ENCODE measurements around the gene ALOX12.
"Not testable (repeated sequence)": the region's sequence is repeated elsewhere in the genome, so short reads cannot be mapped to it uniquely, and the experiment has no call there.

The ALOX12 gene

GRCh38 chr17:6995500-6996255 lies at the start of gene ALOX12:
TSS of gene ALOX12 (plus strand) at chr17:6996049. CDS start at chr17:6996118, 69 bp downstream.
- no peaks in the 10 kb centered on the region for H3K27me3 ChIP-seq (ENCODE audit: insufficient read depth, low read depth, severe bottlenecking)
- H3K27ac ChIP-seq: no peak within 1 kb of the TSS
- no peak for DNase-seq
- H3K9me3 ChIP-seq (ENCODE audit: severe bottlenecking): no peaks in the 10 kb centered on the region
- H3K4me3 ChIP-seq (ENCODE audit: low read depth, low read length): no peak within 1 kb of the TSS
- peaks cover 2% of the 10 kb centered on the region; the same call in 1 of the 2 replicates for H3K36me3 ChIP-seq
- TF ChIP-seq CTCF (IDR thresholded peaks at IDR 0.05; ENCODE audit: low read depth, low read length): no peak

GRCh38 chr17:6947745-6948144 lies 48.1 kb upstream of the ALOX12 start:
- no peak for TF ChIP-seq CTCF (IDR thresholded peaks at IDR 0.05; ENCODE audit: low read depth, low read length)
- Histone ChIP-seq H3K27ac (no peak overlapping the region), H3K36me3 (no peaks in the 10 kb centered on the region), H3K9me3 (ENCODE audit: severe bottlenecking) (no peaks in the 10 kb centered on the region), H3K4me3 (ENCODE audit: low read depth, low read length) (no peak overlapping the region), H3K27me3 (ENCODE audit: insufficient read depth, low read depth, severe bottlenecking) (peaks cover 6% of the 10 kb centered on the region)
- DNase-seq: no peak

GRCh38 chr17:6948562-6948961 lies 47.3 kb upstream of the ALOX12 start:
- Histone ChIP-seq H3K27me3 (ENCODE audit: insufficient read depth, low read depth, severe bottlenecking) (peaks cover 6% of the 10 kb centered on the region), H3K27ac (no peak overlapping the region), H3K9me3 (ENCODE audit: severe bottlenecking) (no peaks in the 10 kb centered on the region), H3K4me3 (ENCODE audit: low read depth, low read length) (no peak overlapping the region), H3K36me3 (no peaks in the 10 kb centered on the region)
- no peak for DNase-seq
- no peak for TF ChIP-seq CTCF (IDR thresholded peaks at IDR 0.05; ENCODE audit: low read depth, low read length)

GRCh38 chr17:6948976-6949375 lies 46.9 kb upstream of the ALOX12 start:
- Histone ChIP-seq H3K36me3 (no peaks in the 10 kb centered on the region), H3K9me3 (ENCODE audit: severe bottlenecking) (no peaks in the 10 kb centered on the region), H3K4me3 (ENCODE audit: low read depth, low read length) (no peak overlapping the region), H3K27me3 (ENCODE audit: insufficient read depth, low read depth, severe bottlenecking) (peaks cover 6% of the 10 kb centered on the region), H3K27ac (no peak overlapping the region)
- DNase-seq: no peak
- no peak for TF ChIP-seq CTCF (IDR thresholded peaks at IDR 0.05; ENCODE audit: low read depth, low read length)

GRCh38 chr17:6950938-6951337 lies 44.9 kb upstream of the ALOX12 start:
- H3K9me3 ChIP-seq (ENCODE audit: severe bottlenecking); H3K27me3 ChIP-seq (ENCODE audit: insufficient read depth, low read depth, severe bottlenecking); DNase-seq; H3K4me3 ChIP-seq (ENCODE audit: low read depth, low read length); H3K27ac ChIP-seq; H3K36me3 ChIP-seq: not testable (repeated sequence)

GRCh38 chr17:6953689-6954088 lies 42.2 kb upstream of the ALOX12 start:
- TF ChIP-seq CTCF (IDR thresholded peaks at IDR 0.05; ENCODE audit: low read depth, low read length): no peak

More at GRCh38 chr17:6953689-6954088, 42.2 kb upstream of the ALOX12 start:
- H3K36me3 ChIP-seq: no peaks in the 10 kb centered on the region
- H3K27ac ChIP-seq: no peak overlapping the region
- H3K4me3 ChIP-seq (ENCODE audit: low read depth, low read length): no peak overlapping the region
- DNase-seq: no peak
- peaks cover 3% of the 10 kb centered on the region for H3K27me3 ChIP-seq (ENCODE audit: insufficient read depth, low read depth, severe bottlenecking)
- H3K9me3 ChIP-seq (ENCODE audit: severe bottlenecking): no peaks in the 10 kb centered on the region
